ENCODE results near the gene PTPRH. TPM values are rescaled to one million over a fixed set of nuclear protein-coding genes. Genes with fewer than 3 reads are reported as not detected.

Gene PTPRH
- total RNA-seq, 1 experiment from 2014 or later, result 0.17 TPM

GRCh38 chr19:55141696-55142095, 67.6 kb downstream of the PTPRH start:
- no peaks in the 10 kb centered on the region for H3K9me3 ChIP-seq (ENCODE audit: low read depth, low read length, poor library complexity, severe bottlenecking)
- H3K27ac ChIP-seq (ENCODE audit: low read depth, low read length, poor library complexity, severe bottlenecking), result no peak overlapping the region
- DNase-seq (ENCODE audit: low spot score), result no peak
- peak overlapping the region; percentile 10 for H3K4me3 ChIP-seq (ENCODE audit: low read depth, low read length, poor library complexity, severe bottlenecking)
- no peaks in the 10 kb centered on the region for H3K27me3 ChIP-seq (replicated peaks; ENCODE audit: insufficient read depth, low read depth, low read length, poor library complexity)
- BruUV-seq (replicated peaks), result no TSS peak
- intact Hi-C loops (cut with micrococcal nuclease; ENCODE audit: unreplicated experiment), result loop anchor here (1.0 to 5.0 kb wide), 2 partner anchors 277 to 491 kb away; no protein-coding TSS in a partner anchor
- H3K4me1 ChIP-seq (ENCODE audit: insufficient read depth, low read length, poor library complexity, severe bottlenecking), result peaks cover 7% of the 10 kb centered on the region
- H3K36me3 ChIP-seq (ENCODE audit: insufficient read depth, low read length, poor library complexity, severe bottlenecking), result no peaks in the 10 kb centered on the region
- ChIA-PET POLR2A (ENCODE audit: low non-redundant PET) (no interaction called here), CTCF (interaction anchor here (0.7 to 1.9 kb wide), 7 partner anchors 18 to 373 kb away, joined by 3 to 9 read pairs (median 4); no protein-coding TSS in a partner anchor)
- TF ChIP-seq CTCF (conservative IDR thresholded peaks at IDR 0.05; ENCODE audit: low read depth, low read length) (no peak), EZH2 (IDR thresholded peaks at IDR 0.05; ENCODE audit: borderline replicate concordance, low read depth, low read length, poor library complexity, severe bottlenecking) (no peak)

- no peak overlapping the region for H3K27ac ChIP-seq (ENCODE audit: low read depth, low read length, poor library complexity, severe bottlenecking)
- no peak for DNase-seq (ENCODE audit: low spot score)
- H3K4me3 ChIP-seq (ENCODE audit: low read depth, low read length, poor library complexity, severe bottlenecking), result no peak overlapping the region
- ChIA-PET CTCF (no interaction called here), POLR2A (ENCODE audit: low non-redundant PET) (no interaction called here)
- no peak for TF ChIP-seq CTCF (conservative IDR thresholded peaks at IDR 0.05; ENCODE audit: low read depth, low read length)
- TF ChIP-seq EZH2 (IDR thresholded peaks at IDR 0.05; ENCODE audit: borderline replicate concordance, low read depth, low read length, poor library complexity, severe bottlenecking), result no peak
- BruUV-seq (replicated peaks), result no TSS peak
- intact Hi-C loops (cut with micrococcal nuclease; ENCODE audit: unreplicated experiment), result no loop called here
- no peaks in the 10 kb centered on the region for H3K27me3 ChIP-seq (replicated peaks; ENCODE audit: insufficient read depth, low read depth, low read length, poor library complexity)
- H3K9me3 ChIP-seq (ENCODE audit: low read depth, low read length, poor library complexity, severe bottlenecking), result no peaks in the 10 kb centered on the region
- no peaks in the 10 kb centered on the region for H3K36me3 ChIP-seq (ENCODE audit: insufficient read depth, low read length, poor library complexity, severe bottlenecking)
- peaks cover 4% of the 10 kb centered on the region for H3K4me1 ChIP-seq (ENCODE audit: insufficient read depth, low read length, poor library complexity, severe bottlenecking)
These were observed 71.4 kb downstream of the PTPRH start for GRCh38 chr19:55137915-55138314.

- DNase-seq (ENCODE audit: low spot score), result no peak
- BruUV-seq (replicated peaks), result no TSS peak
- TF ChIP-seq CTCF (conservative IDR thresholded peaks at IDR 0.05; ENCODE audit: low read depth, low read length), result no peak
- no peak for TF ChIP-seq EZH2 (IDR thresholded peaks at IDR 0.05; ENCODE audit: borderline replicate concordance, low read depth, low read length, poor library complexity, severe bottlenecking)
- ChIA-PET CTCF (no interaction called here), POLR2A (ENCODE audit: low non-redundant PET) (no interaction called here)
- no peaks in the 10 kb centered on the region for H3K27me3 ChIP-seq (replicated peaks; ENCODE audit: insufficient read depth, low read depth, low read length, poor library complexity)
- no peaks in the 10 kb centered on the region for H3K9me3 ChIP-seq (ENCODE audit: low read depth, low read length, poor library complexity, severe bottlenecking)
- peaks cover 4% of the 10 kb centered on the region for H3K4me1 ChIP-seq (ENCODE audit: insufficient read depth, low read length, poor library complexity, severe bottlenecking)
- intact Hi-C loops (cut with micrococcal nuclease; ENCODE audit: unreplicated experiment), result no loop called here
- no peak overlapping the region for H3K27ac ChIP-seq (ENCODE audit: low read depth, low read length, poor library complexity, severe bottlenecking)
- H3K4me3 ChIP-seq (ENCODE audit: low read depth, low read length, poor library complexity, severe bottlenecking), result no peak overlapping the region
- H3K36me3 ChIP-seq (ENCODE audit: insufficient read depth, low read length, poor library complexity, severe bottlenecking), result no peaks in the 10 kb centered on the region
These were observed 72.8 kb downstream of the PTPRH start for GRCh38 chr19:55136399-55137102.

All from A673 (cell line).